ENCODE results near the gene LRRC38. TPM values are rescaled to one million over a fixed set of nuclear protein-coding genes. Genes with fewer than 3 reads are reported as not detected.

The LRRC38 gene
- total and polyA plus RNA-seq, 8 donors: 0.30 to 0.37 TPM; not detected in 6

DNA sequence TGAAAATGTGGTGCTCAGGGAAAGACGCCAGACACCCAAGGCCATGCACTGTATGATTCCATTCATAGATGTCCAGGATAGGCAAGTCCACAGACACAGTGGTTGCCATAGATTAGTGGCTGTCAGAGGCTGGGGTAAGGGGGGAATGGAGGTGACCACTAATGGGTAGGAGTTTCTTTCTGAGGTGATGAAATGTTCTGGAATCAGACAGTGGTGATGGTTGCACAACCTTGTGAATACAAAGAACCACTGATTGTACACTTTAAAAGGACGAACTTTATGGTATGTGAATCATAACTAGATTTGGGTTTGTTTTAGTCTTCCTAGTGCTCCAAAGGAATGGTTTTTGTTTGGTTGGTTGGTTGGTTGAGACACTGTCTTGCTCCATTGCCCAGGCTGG is 51.8 kb downstream of the LRRC38 start:
- Histone ChIP-seq H3K4me1 (no peaks in the 10 kb centered on the region), H3K36me3 (no peaks in the 10 kb centered on the region), H3K27ac (no peak overlapping the region), H3K9me3 (no peaks in the 10 kb centered on the region), H3K27me3 (peaks cover 0 to 30% (median 0%) of the 10 kb centered on the region in 3 donors), H3K4me3 (no peak overlapping the region)
- 79 to 87% (median 86%) methylated on average over 2 of the region's 2 CpGs for WGBS, 5 donors
- no peak for DNase-seq
- TF ChIP-seq, protein P1, sequence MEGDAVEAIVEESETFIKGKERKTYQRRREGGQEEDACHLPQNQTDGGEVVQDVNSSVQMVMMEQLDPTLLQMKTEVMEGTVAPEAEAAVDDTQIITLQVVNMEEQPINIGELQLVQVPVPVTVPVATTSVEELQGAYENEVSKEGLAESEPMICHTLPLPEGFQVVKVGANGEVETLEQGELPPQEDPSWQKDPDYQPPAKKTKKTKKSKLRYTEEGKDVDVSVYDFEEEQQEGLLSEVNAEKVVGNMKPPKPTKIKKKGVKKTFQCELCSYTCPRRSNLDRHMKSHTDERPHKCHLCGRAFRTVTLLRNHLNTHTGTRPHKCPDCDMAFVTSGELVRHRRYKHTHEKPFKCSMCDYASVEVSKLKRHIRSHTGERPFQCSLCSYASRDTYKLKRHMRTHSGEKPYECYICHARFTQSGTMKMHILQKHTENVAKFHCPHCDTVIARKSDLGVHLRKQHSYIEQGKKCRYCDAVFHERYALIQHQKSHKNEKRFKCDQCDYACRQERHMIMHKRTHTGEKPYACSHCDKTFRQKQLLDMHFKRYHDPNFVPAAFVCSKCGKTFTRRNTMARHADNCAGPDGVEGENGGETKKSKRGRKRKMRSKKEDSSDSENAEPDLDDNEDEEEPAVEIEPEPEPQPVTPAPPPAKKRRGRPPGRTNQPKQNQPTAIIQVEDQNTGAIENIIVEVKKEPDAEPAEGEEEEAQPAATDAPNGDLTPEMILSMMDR (IDR thresholded peaks at IDR 0.05): no peak
- no peak for TF ChIP-seq POLR2A (IDR thresholded peaks at IDR 0.05)
- no peak for TF ChIP-seq POLR2AphosphoS5 (IDR thresholded peaks at IDR 0.05)
- no peak for TF ChIP-seq EP300 (IDR thresholded peaks at IDR 0.05)
- intact Hi-C loops (cut with DNase I; ENCODE audit: low total_unique reads): no loop called here

DNA sequence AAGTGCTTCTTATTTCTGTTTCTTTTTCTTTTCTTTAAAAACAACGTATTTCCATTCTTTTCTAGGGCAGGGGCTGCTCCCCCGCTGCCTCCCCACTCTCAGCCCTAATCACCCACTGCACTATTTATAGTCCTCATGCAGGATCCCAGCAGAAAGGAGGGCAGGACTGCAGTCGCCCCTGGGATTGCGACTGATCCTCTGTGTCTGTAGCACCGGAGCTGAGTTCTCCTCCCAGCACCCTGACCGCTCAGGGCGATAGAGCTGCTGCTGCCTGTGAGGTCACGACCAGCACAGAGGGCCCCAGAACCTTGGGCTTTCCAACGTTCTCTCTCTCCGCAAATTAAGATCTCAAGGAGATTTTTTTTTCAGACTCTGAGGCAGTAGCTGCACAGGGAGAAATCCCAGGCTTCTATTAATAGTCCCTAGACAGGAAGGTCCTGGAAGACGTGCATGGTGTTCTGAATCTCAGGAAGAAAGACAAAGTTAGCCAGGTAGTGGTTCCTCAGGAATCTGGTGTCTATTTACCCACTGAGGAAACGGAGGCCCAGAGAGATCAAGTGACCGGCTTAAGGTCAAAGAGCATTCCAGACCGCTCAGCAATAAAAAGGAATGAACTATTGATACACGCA is 56.8 kb downstream of the LRRC38 start:
- no peak for DNase-seq
- 52 to 60% (median 55%) methylated on average over 15 of the region's 15 CpGs for WGBS, 5 donors
- H3K4me1 ChIP-seq: no peaks in the 10 kb centered on the region

DNA sequence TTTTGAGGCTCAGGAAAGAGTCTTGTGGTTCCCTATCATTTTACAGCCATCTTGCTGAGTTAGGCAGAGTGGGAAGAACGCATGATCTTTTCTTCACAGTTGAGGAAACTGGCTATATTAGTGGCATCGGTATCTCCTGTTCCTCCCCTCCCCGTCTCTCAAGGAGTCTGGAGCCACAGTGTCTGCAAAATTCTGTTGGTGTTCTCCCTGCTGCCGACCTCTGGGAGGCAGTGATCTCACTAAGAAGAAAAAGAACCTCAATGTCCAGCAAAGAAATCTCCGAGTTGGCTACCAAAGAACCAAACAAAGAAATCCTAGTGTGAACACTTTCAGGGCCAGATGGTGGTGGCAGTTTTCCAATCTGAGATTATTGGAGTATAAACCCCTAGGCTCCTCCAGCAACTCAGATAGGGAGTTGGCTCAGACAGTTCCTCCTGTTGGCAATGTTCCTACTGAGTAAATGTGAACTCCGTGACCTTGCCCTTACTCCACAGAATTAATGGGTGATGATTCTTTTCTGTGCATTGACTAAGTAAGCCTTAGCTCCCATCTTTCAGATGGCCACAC is 62.3 kb downstream of the LRRC38 start:
- Histone ChIP-seq H3K4me3 (no peak overlapping the region), H3K36me3 (no peaks in the 10 kb centered on the region), H3K4me1 (peaks cover 0 to 6% (median 0%) of the 10 kb centered on the region in 4 donors), H3K9me3 (peaks cover 0 to 8% (median 2%) of the 10 kb centered on the region in 4 donors), H3K27ac (no peak overlapping the region), H3K27me3 (peaks cover 0 to 9% (median 0%) of the 10 kb centered on the region in 3 donors)
- WGBS, 5 donors: 36 to 48% (median 38%) methylated on average over 6 of the region's 6 CpGs
- TF ChIP-seq POLR2AphosphoS5 (IDR thresholded peaks at IDR 0.05) (no peak), POLR2A (IDR thresholded peaks at IDR 0.05) (no peak), EP300 (IDR thresholded peaks at IDR 0.05) (no peak)
- TF ChIP-seq, protein P1 (IDR thresholded peaks at IDR 0.05): no peak
- intact Hi-C loops (cut with DNase I; ENCODE audit: low total_unique reads): no loop called here
- peak in 1 of 2 donors; percentile 14 for DNase-seq

More for the DNA sequence above, 56.8 kb downstream of the LRRC38 start:
- TF ChIP-seq EP300 (IDR thresholded peaks at IDR 0.05) (no peak), POLR2A (IDR thresholded peaks at IDR 0.05) (no peak), POLR2AphosphoS5 (IDR thresholded peaks at IDR 0.05) (no peak)
- TF ChIP-seq, protein P1 (IDR thresholded peaks at IDR 0.05): no peak
- no peak overlapping the region for H3K4me3 ChIP-seq
- H3K36me3 ChIP-seq: no peaks in the 10 kb centered on the region
- intact Hi-C loops (cut with DNase I; ENCODE audit: low total_unique reads): no loop called here
- H3K27me3 ChIP-seq: peaks cover 0 to 23% (median 0%) of the 10 kb centered on the region in 3 donors
- peaks cover 0 to 8% (median 2%) of the 10 kb centered on the region in 4 donors for H3K9me3 ChIP-seq
- no peak overlapping the region for H3K27ac ChIP-seq

DNA sequence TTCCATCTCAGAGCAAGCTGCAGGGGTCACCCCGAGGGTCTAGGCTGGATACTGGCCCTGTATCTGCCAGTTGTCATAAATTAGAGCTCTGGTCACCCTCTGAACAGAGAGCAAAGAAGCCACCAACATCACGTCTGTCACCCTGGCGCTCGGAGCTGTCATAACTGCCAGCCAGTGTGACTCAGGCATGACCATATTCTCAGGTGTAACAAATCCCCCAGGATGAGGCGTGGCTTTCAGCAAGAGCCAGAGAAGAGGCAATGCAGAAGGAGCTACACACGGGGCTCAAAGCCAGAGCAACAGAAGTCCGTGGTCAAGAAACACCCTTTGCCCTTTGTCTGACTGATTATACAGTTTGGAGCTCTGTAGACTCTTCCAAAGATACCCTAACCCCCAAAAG is 63.6 kb downstream of the LRRC38 start:
- Histone ChIP-seq H3K27me3 (peaks cover 0 to 5% (median 0%) of the 10 kb centered on the region in 3 donors), H3K4me3 (no peak overlapping the region), H3K27ac (no peak overlapping the region), H3K9me3 (peaks cover 0 to 8% (median 2%) of the 10 kb centered on the region in 4 donors), H3K4me1 (peaks cover 0 to 6% (median 0%) of the 10 kb centered on the region in 4 donors), H3K36me3 (no peaks in the 10 kb centered on the region)
- DNase-seq: no peak
- WGBS, 5 donors: 59 to 75% (median 67%) methylated on average over 7 of the region's 7 CpGs
- TF ChIP-seq, protein P1 (IDR thresholded peaks at IDR 0.05): no peak
- intact Hi-C loops (cut with DNase I; ENCODE audit: low total_unique reads): no loop called here
